CD4-positive, alpha-beta memory T cell (primary cell): ENCODE data around the gene TTC19. TPM values are rescaled to one million over a fixed set of nuclear protein-coding genes. Genes with fewer than 3 reads are reported as not detected.
"Not testable (repeated sequence)": the region's sequence is repeated elsewhere in the genome, so short reads cannot be mapped to it uniquely, and the experiment has no call there.

Experiments used
- CTCF ChIA-PET: fragments of 350-600 bp; sonication (Branson Sonifier 250); formaldehyde crosslinking; loops from one replicate; lab custom pipeline; 2021; ENCODE audit warnings: inconsistent platforms; ENCODE audit not compliant: partially characterized antibody; lab: Charles Lee
- POLR2A ChIA-PET: fragments of 350-600 bp; sonication (Branson Sonifier 250); formaldehyde crosslinking; loops from one replicate; lab custom pipeline; 2021; ENCODE audit not compliant: partially characterized antibody; lab: Charles Lee
- DNase-seq, 5 donors: peaks; one replicate each; pipeline versions ENCODE4 v3.0.0 to v3.0.0-alpha.2; 2020 to 2022; ENCODE audit warnings: mixed read lengths in 1 of 5
- H3K27ac ChIP-seq: one replicate; pipeline ENCODE4 v1.7.0; 2013; ENCODE audit warnings: low read depth, low read length
- H3K27me3 ChIP-seq: 2 replicates; pipeline ENCODE4 v1.7.0; 2013; ENCODE audit warnings: mild to moderate bottlenecking, low read length, moderate library complexity; ENCODE audit not compliant: insufficient read depth
- H3K36me3 ChIP-seq: 2 replicates; pipeline ENCODE4 v1.7.0; 2013; ENCODE audit warnings: mild to moderate bottlenecking, low read length, moderate library complexity; ENCODE audit not compliant: insufficient read depth
- H3K4me1 ChIP-seq: 2 replicates; pipeline ENCODE4 v1.7.0; 2013; ENCODE audit warnings: mild to moderate bottlenecking, low read length, moderate library complexity; ENCODE audit not compliant: insufficient read depth
- H3K4me3 ChIP-seq, 2 donors: one replicate each; pipeline ENCODE4 v1.7.0; 2013; ENCODE audit warnings: low read length in 2 of 2, mild to moderate bottlenecking in 1 of 2
- H3K9me3 ChIP-seq, 2 donors: one replicate each; pipeline ENCODE4 v1.7.0; 2013; ENCODE audit warnings: low read length in 2 of 2, control low read depth in 1 of 2; ENCODE audit not compliant: control insufficient read depth in 1 of 2
- H3K27ac Mint-ChIP-seq, 7 donors: one replicate each; pipeline ENCODE4 v1.8.0; 2020 to 2021; ENCODE audit warnings: mixed read lengths in 7 of 7, mild to moderate bottlenecking in 6 of 7, inconsistent platforms in 3 of 7, moderate library complexity in 3 of 7
- H3K27me3 Mint-ChIP-seq, 2 donors: one replicate each; pipeline ENCODE4 v1.8.0; 2020 to 2021; ENCODE audit warnings: mixed read lengths in 2 of 2
- H3K36me3 Mint-ChIP-seq, 2 donors: one replicate each; pipeline ENCODE4 v1.8.0; 2020 to 2021; ENCODE audit warnings: mixed read lengths in 2 of 2, inconsistent platforms in 1 of 2, mild to moderate bottlenecking in 1 of 2
- H3K4me1 Mint-ChIP-seq, 4 donors: one replicate each; pipeline ENCODE4 v1.8.0; 2020 to 2021; ENCODE audit warnings: mixed read lengths in 4 of 4, mild to moderate bottlenecking in 1 of 4
- H3K4me3 Mint-ChIP-seq, 8 donors: one replicate each; pipeline ENCODE4 v1.8.0; 2020 to 2021; ENCODE audit warnings: mixed read lengths in 8 of 8, mild to moderate bottlenecking in 7 of 8, moderate library complexity in 6 of 8, inconsistent platforms in 3 of 8
- H3K9me3 Mint-ChIP-seq, 8 donors: one replicate each; pipeline ENCODE4 v1.8.0; 2020 to 2021; ENCODE audit warnings: mixed read lengths in 8 of 8, mild to moderate bottlenecking in 5 of 8, inconsistent platforms in 3 of 8, moderate library complexity in 1 of 8
- intact Hi-C: fragments of 100-400 bp; cut with micrococcal nuclease; formaldehyde crosslinking; loops from one replicate; pipeline ENCODE4 v1.15.1; 2023
- polyA plus RNA-seq, 2 donors: library from polyadenylated mRNA; unstranded; fragments of 300-500 nt; fragmentation: Illumina TruSeq; gene quantifications; one replicate each; pipeline ENCODE4 v1.2.3, GENCODE V29; 2021
- total RNA-seq, 2 experiments: library from RNA; stranded (reverse); gene quantifications; one replicate each; pipeline ENCODE4 v1.2.3, GENCODE V29; 2021

TTC19 gene
- total and polyA plus RNA-seq, 4 experiments from 2014 or later = 34.1 to 61.4 (median 37.1) TPM

- POLR2A ChIA-PET = no interaction called here
These were observed 25.8 kb upstream of the TTC19 start for GRCh38 chr17:15973834-15974233.

GRCh38 chr17:15977894-15978293 lies 21.7 kb upstream of the TTC19 start:
- H3K36me3 Mint-ChIP-seq = peaks cover 51% of the 10 kb centered on the region in 2 donors
- ChIA-PET CTCF (no interaction called here), POLR2A (no interaction called here)
- Histone ChIP-seq H3K27ac (no peak overlapping the region), H3K9me3 (no peaks in the 10 kb centered on the region), H3K36me3 (peaks cover 13% of the 10 kb centered on the region), H3K27me3 (no peaks in the 10 kb centered on the region), H3K4me1 (no peaks in the 10 kb centered on the region), H3K4me3 (no peak overlapping the region)
- no peak for DNase-seq
- H3K27ac Mint-ChIP-seq = peak overlapping the region in 1 of 7 donors; percentile 25
- peaks cover 0 to 4% (median 3%) of the 10 kb centered on the region in 4 donors for H3K4me1 Mint-ChIP-seq
- intact Hi-C loops = no loop called here
- H3K27me3 Mint-ChIP-seq = no peaks in the 10 kb centered on the region
- H3K4me3 Mint-ChIP-seq = no peak overlapping the region
- no peaks in the 10 kb centered on the region for H3K9me3 Mint-ChIP-seq

More at GRCh38 chr17:15973834-15974233, 25.8 kb upstream of the TTC19 start:
- Histone ChIP-seq H3K27me3 (no peaks in the 10 kb centered on the region), H3K27ac (no peak overlapping the region), H3K4me1 (no peaks in the 10 kb centered on the region), H3K36me3 (peaks cover 6% of the 10 kb centered on the region), H3K9me3 (no peaks in the 10 kb centered on the region), H3K4me3 (no peak overlapping the region)
- Mint-ChIP-seq H3K27ac (peak overlapping the region in 1 of 7 donors; percentile 4), H3K27me3 (peaks cover 2 to 4% of the 10 kb centered on the region in 2 donors), H3K9me3 (no peaks in the 10 kb centered on the region), H3K36me3 (peaks cover 22 to 26% of the 10 kb centered on the region in 2 donors), H3K4me3 (no peak overlapping the region), H3K4me1 (peaks cover 0 to 2% (median 0%) of the 10 kb centered on the region in 4 donors)
- intact Hi-C loops = no loop called here
- DNase-seq = no peak
- CTCF ChIA-PET = no interaction called here

DNA sequence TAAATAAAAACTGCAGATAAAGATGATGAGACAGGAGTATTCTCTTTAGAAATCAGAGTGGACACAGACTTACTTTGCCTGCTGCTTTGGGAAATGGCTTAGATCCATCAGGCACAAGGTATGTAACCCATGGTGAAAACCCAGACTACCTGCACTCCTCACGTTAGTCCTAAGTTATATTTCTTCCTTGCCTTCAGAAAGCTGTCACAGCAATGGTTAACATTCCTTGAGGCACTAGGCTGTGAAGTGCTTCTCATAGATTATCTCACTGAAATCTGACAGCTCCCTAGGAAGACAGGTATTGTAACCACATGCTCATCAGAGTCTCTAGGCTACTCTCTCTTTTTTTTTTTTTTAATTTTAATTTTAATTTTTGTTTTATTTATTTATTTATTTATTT lies 21.0 kb upstream of the TTC19 start:
- CTCF ChIA-PET = no interaction called here

GRCh38 chr17:15979013-15979412 lies 20.6 kb upstream of the TTC19 start:
- peaks cover 55 to 57% of the 10 kb centered on the region in 2 donors for H3K36me3 Mint-ChIP-seq
- H3K4me3 ChIP-seq, CTCF ChIA-PET, POLR2A ChIA-PET, H3K27ac Mint-ChIP-seq, H3K27ac ChIP-seq, intact Hi-C loops, H3K27me3 ChIP-seq, H3K9me3 Mint-ChIP-seq, H3K4me1 ChIP-seq, DNase-seq, H3K4me3 Mint-ChIP-seq, H3K27me3 Mint-ChIP-seq, H3K9me3 ChIP-seq, H3K4me1 Mint-ChIP-seq: not testable (repeated sequence)
- H3K36me3 ChIP-seq = peaks cover 13% of the 10 kb centered on the region

More for the DNA sequence above, 21.0 kb upstream of the TTC19 start:
- H3K4me1 Mint-ChIP-seq = peaks cover 0 to 4% (median 3%) of the 10 kb centered on the region in 4 donors
- Histone ChIP-seq H3K4me3 (no peak overlapping the region), H3K36me3 (peaks cover 13% of the 10 kb centered on the region), H3K27ac (no peak overlapping the region), H3K27me3 (no peaks in the 10 kb centered on the region), H3K9me3 (no peaks in the 10 kb centered on the region), H3K4me1 (no peaks in the 10 kb centered on the region)
- POLR2A ChIA-PET = no interaction called here
- peaks cover 51 to 53% of the 10 kb centered on the region in 2 donors for H3K36me3 Mint-ChIP-seq
- intact Hi-C loops = no loop called here
- H3K9me3 Mint-ChIP-seq = no peaks in the 10 kb centered on the region
- no peak overlapping the region for H3K4me3 Mint-ChIP-seq
- H3K27me3 Mint-ChIP-seq = no peaks in the 10 kb centered on the region
- no peak overlapping the region for H3K27ac Mint-ChIP-seq
- no peak for DNase-seq

DNA sequence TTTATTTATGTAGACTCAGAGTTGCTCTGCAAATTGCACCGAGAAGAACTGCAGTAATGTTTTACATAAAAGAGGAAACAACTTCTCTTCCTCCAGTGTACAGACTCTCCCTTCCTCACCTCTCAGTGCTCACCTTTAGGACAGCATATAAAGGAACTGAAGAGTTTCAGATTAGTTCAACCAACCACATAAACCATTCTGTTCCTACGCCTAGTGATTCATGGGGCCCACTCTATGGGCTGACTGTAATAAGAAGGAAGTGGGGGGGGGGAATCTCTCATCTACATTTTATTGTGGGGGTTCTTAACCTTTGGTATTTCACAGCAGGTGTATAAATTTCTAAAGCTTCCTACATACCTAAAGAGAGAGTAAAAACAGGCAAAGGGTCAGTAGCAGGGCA lies 18.4 kb upstream of the TTC19 start:
- Mint-ChIP-seq H3K9me3 (no peaks in the 10 kb centered on the region), H3K27me3 (no peaks in the 10 kb centered on the region), H3K36me3 (peaks cover 52 to 66% of the 10 kb centered on the region in 2 donors), H3K27ac (peak overlapping the region in 3 of 7 donors; percentile 21 to 50 (median 35)), H3K4me3 (no peak overlapping the region), H3K4me1 (peaks cover 0 to 4% (median 3%) of the 10 kb centered on the region in 4 donors)
- Histone ChIP-seq H3K4me3 (no peak overlapping the region), H3K9me3 (no peaks in the 10 kb centered on the region), H3K36me3 (peaks cover 24% of the 10 kb centered on the region), H3K27me3 (no peaks in the 10 kb centered on the region), H3K4me1 (no peaks in the 10 kb centered on the region), H3K27ac (no peak overlapping the region)
- CTCF ChIA-PET = no interaction called here
- intact Hi-C loops = no loop called here
- DNase-seq = no peak
- POLR2A ChIA-PET = no interaction called here

- Mint-ChIP-seq H3K9me3 (no peaks in the 10 kb centered on the region), H3K27ac (peak overlapping the region in 3 of 7 donors; percentile 28 to 89 (median 52)), H3K4me1 (peaks cover 0 to 4% (median 2%) of the 10 kb centered on the region in 4 donors), H3K36me3 (peaks cover 54 to 68% of the 10 kb centered on the region in 2 donors), H3K27me3 (no peaks in the 10 kb centered on the region), H3K4me3 (no peak overlapping the region)
- Histone ChIP-seq H3K27me3 (no peaks in the 10 kb centered on the region), H3K27ac (no peak overlapping the region), H3K4me3 (no peak overlapping the region), H3K4me1 (no peaks in the 10 kb centered on the region), H3K36me3 (peaks cover 24% of the 10 kb centered on the region), H3K9me3 (no peaks in the 10 kb centered on the region)
- DNase-seq = no peak
- ChIA-PET CTCF (no interaction called here), POLR2A (no interaction called here)
- intact Hi-C loops = no loop called here
These were observed 17.7 kb upstream of the TTC19 start for GRCh38 chr17:15981646-15982580.

DNA sequence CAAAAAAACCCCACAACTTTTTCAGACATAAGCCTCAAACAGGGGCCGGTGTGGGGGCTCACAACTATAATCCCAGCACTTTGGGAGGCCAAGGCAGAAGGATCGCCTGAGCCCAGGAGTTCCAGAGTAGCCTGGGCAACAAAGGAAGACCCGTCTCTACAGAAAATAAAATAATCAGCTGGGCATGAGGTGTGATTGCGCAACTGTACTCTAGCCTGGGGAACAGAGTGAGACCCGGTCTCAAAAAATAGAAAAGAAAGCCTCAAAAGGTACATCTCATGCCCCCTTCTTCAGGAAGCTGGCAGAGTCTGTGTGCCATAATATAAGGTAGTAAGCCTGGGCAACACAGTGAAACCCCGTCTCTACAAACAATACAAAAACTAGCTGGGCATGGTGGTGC lies 3.3 kb upstream of the TTC19 start:
- intact Hi-C loops = loop anchor here (5.0 kb wide), 1 partner anchor 144 kb away; no protein-coding TSS in a partner anchor
- no peak for DNase-seq
- no peak overlapping the region for H3K27ac Mint-ChIP-seq
- no peak overlapping the region for H3K4me3 ChIP-seq
- no peaks in the 10 kb centered on the region for H3K27me3 ChIP-seq
- no peaks in the 10 kb centered on the region for H3K27me3 Mint-ChIP-seq
- H3K9me3 Mint-ChIP-seq = no peaks in the 10 kb centered on the region
- ChIA-PET CTCF (interaction anchor here (0.9 to 1.1 kb wide), 2 partner anchors 8 to 168 kb away, joined by 3 to 4 read pairs; no protein-coding TSS in a partner anchor), POLR2A (interaction anchor here (0.6 kb wide), 1 partner anchor 604 kb away, joined by 4 read pairs; no protein-coding TSS in a partner anchor)
- no peak overlapping the region for H3K4me3 Mint-ChIP-seq
- H3K36me3 Mint-ChIP-seq = peaks cover 11 to 34% of the 10 kb centered on the region in 2 donors
- peaks cover 5% of the 10 kb centered on the region for H3K36me3 ChIP-seq
- H3K9me3 ChIP-seq = no peaks in the 10 kb centered on the region
- H3K4me1 ChIP-seq = peaks cover 22% of the 10 kb centered on the region
- H3K27ac ChIP-seq = no peak overlapping the region
- peaks cover 16 to 32% (median 22%) of the 10 kb centered on the region in 4 donors for H3K4me1 Mint-ChIP-seq
